GM19372 (cell line): Measurements from ENCODE around the gene CITED1.

Experiments
- ATAC-seq: cut with Tn5 transposase; IDR thresholded peaks from one replicate; pipeline ENCODE4 v1.9.1; 2021; ENCODE audit warnings: mild to moderate bottlenecking, low read depth, moderate library complexity; ENCODE audit not compliant: unreplicated experiment

CITED1 gene

DNA sequence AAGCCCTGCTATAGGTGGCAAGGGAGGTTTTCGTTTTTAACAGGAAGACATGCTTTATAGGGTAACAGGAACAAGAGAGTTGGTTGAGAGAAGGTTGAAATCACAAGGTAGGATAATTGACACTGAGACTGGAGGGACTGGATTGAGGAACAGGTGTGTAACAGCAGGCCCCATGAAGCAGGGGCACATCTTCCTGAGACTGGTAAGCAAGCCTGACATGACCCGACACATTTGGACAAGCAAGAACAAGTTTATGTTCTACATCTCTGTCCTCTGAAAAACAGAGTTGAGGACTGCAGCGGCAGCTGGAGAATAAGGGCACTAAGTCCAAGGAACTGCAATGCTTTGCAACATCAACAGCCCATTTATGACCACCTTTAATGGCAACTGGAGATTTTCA is 33.9 kb downstream of the CITED1 start:
- no peak for ATAC-seq

DNA sequence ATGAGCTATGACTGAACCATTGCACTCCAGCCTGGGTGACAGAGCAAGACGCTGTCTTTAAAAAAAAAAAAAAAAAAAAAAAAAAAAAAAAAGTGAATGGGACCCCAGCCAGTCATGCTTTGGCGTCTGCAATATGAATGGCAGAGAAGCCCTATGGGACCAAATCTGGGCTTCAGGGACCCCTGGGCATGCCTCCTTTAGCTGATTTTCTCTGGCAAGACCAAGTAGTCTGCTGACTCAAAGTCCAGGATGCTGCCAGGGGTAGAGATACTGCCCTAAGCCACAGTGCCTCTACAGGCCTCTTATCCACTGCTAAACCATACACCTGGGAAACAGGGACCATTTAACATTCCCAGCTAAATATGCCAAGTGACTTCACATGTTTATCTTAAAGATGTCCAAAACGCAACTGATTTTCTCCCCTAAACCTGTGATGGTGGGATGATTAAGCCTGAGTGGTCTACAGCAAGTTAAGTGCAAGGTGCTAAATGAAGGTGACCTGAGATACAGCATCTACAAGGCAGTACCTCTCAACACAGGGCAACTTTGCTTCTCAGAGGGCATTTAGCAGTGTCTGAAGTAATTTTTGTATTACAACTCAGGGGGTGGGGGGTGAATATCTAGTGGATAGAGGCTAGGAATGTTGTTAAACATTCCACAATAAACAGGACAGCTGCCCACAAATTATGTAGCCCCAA is 34.5 kb downstream of the CITED1 start:
- no peak for ATAC-seq

DNA sequence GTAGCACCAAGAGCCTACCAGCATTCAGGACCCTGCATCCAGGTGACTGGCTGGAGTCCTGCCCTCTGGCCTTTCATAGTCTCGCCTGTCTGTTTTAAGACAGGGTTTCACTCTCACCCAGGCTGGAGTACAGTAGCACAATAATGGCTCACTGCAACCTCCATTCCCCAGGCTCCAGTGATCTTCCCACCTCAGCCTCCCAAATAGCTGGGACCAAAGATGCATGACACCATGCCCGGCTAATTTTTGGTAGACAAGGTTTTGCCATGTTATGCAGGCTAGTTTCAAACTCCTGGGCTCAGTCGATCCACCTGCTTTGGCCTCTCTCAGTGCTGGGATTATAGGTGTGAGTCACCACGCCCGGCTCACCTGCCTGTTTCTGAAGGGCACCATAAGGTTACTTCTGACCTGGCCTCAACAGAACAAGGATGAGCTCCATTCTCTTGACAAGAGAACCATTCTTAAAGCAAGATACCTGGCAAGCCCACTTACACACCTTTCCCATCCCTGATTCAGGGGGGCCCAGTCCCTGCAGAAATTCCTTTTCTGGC is 35.3 kb downstream of the CITED1 start:
- ATAC-seq = no peak

DNA sequence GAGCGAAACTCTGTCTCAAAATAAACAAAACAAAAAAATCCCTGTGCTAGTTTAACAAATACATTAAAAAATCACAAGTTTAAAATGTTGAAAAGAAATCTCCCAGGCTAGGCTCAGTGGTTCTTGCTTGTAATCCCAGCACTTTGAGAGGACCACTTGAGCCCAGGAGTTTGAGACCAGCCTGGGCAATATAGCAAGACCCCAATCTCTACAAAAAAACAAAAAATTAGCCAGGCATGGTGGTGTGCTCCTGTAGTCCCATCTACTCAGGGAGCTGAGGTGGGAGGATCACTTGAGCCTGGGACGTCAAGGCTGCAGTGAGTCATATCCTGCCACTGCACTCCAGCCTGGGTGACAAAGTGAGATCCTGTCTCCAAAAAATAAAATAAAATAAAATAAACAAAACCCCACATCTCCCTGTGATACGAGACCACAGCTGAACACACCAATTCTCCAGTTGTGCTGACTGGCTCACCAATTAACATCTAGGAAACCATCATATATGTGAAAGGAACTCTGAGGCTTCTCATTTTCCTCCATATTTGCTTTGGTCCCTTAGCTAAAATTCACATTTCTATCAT is 36.0 kb downstream of the CITED1 start:
- ATAC-seq = no peak

DNA sequence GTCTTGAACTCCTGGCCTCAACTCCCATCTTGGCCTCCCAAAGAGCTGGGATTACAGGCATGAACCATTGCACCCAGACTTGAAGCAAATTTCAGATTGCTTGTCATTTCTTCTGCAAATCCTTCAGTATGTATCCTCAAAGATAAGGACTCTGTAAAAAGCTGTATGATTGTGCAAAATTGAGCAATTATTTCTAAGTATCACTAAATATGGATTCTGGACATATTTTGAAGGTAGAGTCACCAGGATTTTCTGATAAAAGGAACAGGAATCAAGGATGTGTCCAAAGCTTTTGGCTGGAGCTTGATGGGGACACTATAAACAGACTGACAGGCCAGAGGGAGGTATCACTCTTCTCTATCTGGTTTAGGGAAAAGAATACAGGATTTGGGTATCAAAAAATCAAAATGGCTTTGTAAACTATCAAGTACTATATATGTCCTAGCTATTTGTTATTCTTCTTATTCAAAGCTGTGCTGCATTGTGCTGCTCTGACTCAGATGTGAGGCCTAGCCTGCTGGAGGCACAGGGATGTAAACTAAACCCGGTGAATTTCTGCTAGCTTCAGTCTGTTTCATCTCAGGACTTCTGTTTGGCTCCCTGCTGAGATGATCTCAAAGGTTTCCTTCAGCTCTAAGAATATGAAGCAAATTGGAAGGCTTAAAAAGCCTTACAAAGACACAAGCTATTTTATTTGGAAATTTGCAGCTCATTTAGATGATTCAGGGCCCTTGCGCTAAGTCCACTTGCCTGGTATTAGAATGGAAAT is 36.9 kb downstream of the CITED1 start:
- ATAC-seq = no peak

DNA sequence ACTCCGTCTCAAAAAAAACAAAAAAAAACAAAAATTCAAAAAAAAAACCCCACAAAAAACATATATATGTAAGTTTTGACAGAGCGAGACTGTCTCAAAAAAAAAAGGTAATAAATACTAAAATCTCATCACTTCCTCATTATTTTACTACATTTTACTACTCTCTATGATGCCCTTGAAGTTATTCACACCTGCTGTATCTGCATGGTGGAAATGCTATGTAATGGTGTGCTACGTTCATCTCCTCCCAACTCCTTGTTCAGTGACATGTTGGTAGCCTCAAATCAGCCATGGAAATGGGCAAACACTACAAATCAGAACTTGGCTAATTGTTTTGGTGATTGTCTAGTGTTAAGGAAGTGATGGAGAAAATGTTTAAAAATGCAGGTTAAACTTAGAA is 40.5 kb downstream of the CITED1 start:
- no peak for ATAC-seq

DNA sequence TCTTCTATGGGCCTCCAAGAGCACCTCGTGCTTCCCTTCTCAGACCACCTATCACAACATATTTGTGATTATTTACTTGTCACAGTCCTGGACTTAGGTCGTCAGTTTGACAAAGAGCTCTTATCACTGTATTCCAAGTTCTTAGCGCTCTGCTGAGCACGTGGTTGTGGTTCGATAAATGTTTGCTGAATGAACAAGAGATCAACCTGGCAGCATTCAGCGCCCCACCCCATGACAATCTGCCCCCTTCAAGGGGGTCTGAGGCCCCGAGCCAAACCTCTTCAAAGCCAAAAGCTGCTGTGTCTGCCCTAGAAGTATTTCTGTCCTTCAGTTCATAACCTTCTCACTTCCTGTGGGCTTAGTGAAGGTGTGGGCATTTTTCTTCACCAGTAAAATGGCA is 43.6 kb downstream of the CITED1 start:
- no peak for ATAC-seq

DNA sequence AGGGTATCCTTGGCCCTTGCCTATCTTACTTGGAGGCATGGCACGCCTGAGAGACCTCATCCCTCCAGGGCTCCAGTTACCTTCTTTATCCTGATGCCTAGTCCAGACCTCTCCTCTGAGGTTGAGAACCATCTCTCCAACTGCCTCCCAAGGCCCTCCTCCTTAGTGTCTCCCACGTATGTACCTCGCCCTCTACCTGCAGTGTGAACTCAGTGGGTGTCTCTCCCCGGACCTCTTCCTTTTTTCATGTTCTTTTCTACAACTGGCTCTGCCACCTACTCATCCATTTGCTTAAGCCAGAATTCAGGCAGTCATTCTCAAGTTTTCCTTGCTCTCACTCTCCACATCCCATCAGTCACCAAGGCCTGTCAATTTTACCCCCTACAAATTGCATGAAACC is 45.3 kb downstream of the CITED1 start:
- no peak for ATAC-seq

DNA sequence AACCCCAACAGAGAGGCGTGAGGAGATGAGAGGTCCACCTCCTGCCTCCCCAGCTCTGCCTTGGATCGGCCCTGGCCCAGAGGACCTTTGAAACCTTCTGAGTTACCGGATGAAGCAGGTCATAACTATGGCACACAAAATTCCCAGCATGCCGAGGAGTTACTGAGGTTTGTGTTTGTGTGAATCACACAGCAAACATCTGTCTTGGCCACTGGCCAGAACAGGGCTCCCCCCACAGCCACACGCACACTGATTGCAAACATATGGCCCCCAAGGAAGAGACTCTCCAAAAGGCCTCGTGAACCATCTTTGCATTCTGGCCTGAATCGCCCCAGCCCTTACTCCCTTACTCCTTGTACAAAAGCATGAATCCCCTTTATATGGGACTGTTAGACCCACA is 47.5 kb downstream of the CITED1 start:
- ATAC-seq = no peak

DNA sequence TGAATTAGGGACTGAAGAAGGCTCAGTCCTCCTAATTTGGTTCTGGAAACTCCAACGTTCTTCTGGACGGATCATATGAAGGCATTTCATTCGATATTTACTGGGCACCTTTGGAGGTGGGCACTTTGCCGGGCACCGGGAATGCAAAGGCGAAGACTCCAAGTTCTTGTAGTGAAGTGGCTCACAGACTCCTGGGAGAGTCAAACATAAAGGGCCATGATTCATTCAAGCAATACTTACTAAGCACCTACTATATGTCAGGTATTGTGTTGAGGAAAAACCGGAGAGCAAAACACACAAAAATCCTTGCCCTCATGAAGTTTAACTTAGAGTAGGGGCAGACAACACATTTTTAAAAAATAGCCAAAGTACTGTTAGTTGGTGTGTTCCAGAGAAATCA is 49.9 kb downstream of the CITED1 start:
- no peak for ATAC-seq

DNA sequence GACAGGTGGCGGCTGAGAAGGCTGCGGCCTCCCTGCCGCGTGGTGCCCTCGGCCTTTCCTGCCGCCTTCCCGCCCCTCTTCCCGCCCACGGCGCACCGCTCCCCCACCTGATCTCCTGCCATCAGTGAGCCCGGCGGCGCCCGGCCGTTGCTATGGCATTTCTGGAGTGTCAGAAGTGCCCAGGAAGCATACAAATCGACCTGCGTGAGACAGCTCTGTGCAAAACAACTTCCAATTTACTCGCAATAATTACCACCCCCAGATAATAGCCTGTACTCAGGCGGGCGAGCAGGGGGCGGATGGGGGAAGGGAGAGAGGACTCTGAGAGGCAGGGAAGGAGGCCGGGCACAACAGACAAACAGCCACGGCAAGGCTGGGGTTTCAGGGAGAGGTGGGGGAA is 50.3 kb downstream of the CITED1 start:
- no peak for ATAC-seq

DNA sequence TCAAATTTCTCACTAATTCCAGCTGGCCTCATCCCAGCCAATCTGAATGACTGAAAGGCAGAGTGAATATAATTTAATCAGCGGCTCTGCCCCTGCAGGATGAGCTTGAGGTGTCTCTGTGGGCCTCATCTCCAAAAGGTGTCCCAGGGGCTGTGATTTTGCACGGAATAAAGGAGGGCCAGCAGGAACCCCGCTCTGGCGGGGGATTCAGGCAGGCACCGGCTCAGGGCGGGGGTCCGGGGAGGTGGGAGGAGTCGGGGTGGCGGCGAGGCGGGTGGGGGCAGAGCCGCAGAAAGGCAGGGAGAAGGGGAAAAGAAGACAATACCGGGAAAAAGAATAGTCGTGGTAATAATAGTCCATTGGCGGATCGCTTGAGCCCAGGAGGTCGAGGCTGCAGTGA is 50.9 kb downstream of the CITED1 start:
- ATAC-seq = no peak

DNA sequence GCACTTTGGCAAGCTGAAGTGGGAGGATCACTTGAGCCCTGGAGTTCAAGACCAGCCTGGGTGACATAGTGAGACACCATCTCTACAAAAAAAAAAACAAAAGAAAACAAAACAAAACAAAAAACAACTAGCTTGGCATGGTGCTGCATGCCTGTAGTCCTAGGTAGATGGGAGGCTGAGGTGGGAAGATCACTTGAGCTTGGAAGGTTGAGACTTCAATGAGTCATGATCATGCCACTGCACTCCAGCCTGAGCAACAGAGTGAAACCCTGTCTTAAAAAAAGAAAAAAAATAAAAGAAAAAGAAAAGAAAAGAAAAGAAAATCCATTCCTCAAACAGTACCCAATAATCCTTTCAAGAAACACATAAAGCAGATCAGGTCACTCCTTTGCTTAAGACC is 52.0 kb downstream of the CITED1 start:
- no peak for ATAC-seq
